Lung (tissue), 12 donors: ENCODE data around the gene EFS. TPM values are rescaled to one million over a fixed set of nuclear protein-coding genes. Genes with fewer than 3 reads are reported as not detected.

Experiments
- ATAC-seq: fragments of 200-7000 bp; cut with Tn5 transposase; one replicate; pipeline ENCODE4 v1.9.1; 2020; ENCODE audit warnings: moderate number of reproducible peaks; ENCODE audit not compliant: insufficient read depth, low FRiP score
- DNase-seq, 3 donors: peaks; one replicate each; pipeline ENCODE4 v3.0.0-alpha.2; 2013 to 2017
- H3K27ac ChIP-seq, 2 donors: one replicate each; pipeline ENCODE4 v1.5.1; 2013; ENCODE audit warnings: mild to moderate bottlenecking in 2 of 2, moderate library complexity in 2 of 2, control low read depth in 1 of 2, inconsistent platforms in 1 of 2, low read depth in 1 of 2, low read length in 1 of 2
- H3K27me3 ChIP-seq, 3 donors: one replicate each; pipeline ENCODE4 v1.5.1; 2013; ENCODE audit warnings: low read length in 2 of 3; ENCODE audit not compliant: control insufficient read depth in 3 of 3, insufficient read depth in 3 of 3
- H3K36me3 ChIP-seq, 4 donors: one replicate each; pipeline ENCODE4 v1.5.1; 2013; ENCODE audit warnings: low read length in 4 of 4, mild to moderate bottlenecking in 1 of 4, moderate library complexity in 1 of 4; ENCODE audit not compliant: control insufficient read depth in 4 of 4, insufficient read depth in 4 of 4
- H3K4me1 ChIP-seq, 5 donors: one replicate each; pipeline ENCODE4 v1.5.1; 2013; ENCODE audit warnings: low read length in 5 of 5, mild to moderate bottlenecking in 2 of 5, moderate library complexity in 1 of 5; ENCODE audit not compliant: control insufficient read depth in 5 of 5, insufficient read depth in 5 of 5
- H3K4me3 ChIP-seq: one replicate; pipeline ENCODE4 v1.5.1; 2013; ENCODE audit warnings: mild to moderate bottlenecking, control low read depth, moderate library complexity
- H3K9ac ChIP-seq, 2 donors: one replicate each; pipeline ENCODE4 v1.5.1; 2013; ENCODE audit warnings: low read length in 2 of 2, control low read depth in 1 of 2; ENCODE audit not compliant: insufficient read depth in 1 of 2
- H3K9me3 ChIP-seq, 4 donors: one replicate each; pipeline ENCODE4 v1.5.1; 2013; ENCODE audit warnings: low read length in 3 of 4, mild to moderate bottlenecking in 1 of 4, moderate library complexity in 1 of 4; ENCODE audit not compliant: control insufficient read depth in 4 of 4, insufficient read depth in 3 of 4
- CTCF ChIP-seq: IDR thresholded peaks from 2 replicates; pipeline ENCODE4 v1.5.1; 2012; ENCODE audit warnings: mild to moderate bottlenecking; ENCODE audit errors: control extremely low read depth, extremely low read depth
- WGBS, 2 donors: extraction: QIAGEN DNeasy Blood & Tissue Kit; methylation state at CpG; one replicate each; pipeline ENCODE4 v1.1.7; 2013; 5-methylcytosine and 5-hydroxymethylcytosine counted together
- polyA plus RNA-seq, 2 donors: library from polyadenylated mRNA; stranded (reverse); fragments of 200-250 nt; gene quantifications; one replicate each; pipeline ENCODE4 v1.2.1, GENCODE V29; 2013
- total RNA-seq, 2 donors: library from RNA; depleted of rRNA in 1 of 2; stranded (reverse); fragments of >200 nt in 1 of 2; gene quantifications; one replicate each; pipeline ENCODE4 v1.2.1, GENCODE V29; 2014 to 2021
- donor health status: control.
- donor health status: control.
- donor health status: Bipolar disorder and iron deficiency.
- donor health status: healthy.
- donor health status: DM: yes; HTN: yes; CAD: no.

The EFS gene
- total and polyA plus RNA-seq, 4 donors, result 6.5 to 19.9 (median 12.7) TPM

- no peak overlapping the region for H3K9ac ChIP-seq
- 91 to 96% methylated on average over 29 of the region's 29 CpGs for WGBS, 2 donors
- DNase-seq, result no peak
- H3K9me3 ChIP-seq, result no peaks in the 10 kb centered on the region
- H3K27ac ChIP-seq, result no peak overlapping the region
- ATAC-seq, result no peak
- peaks cover 0 to 10% (median 0%) of the 10 kb centered on the region in 4 donors for H3K36me3 ChIP-seq
- no peak for TF ChIP-seq CTCF
- H3K27me3 ChIP-seq, result no peaks in the 10 kb centered on the region
- H3K4me3 ChIP-seq, result no peak overlapping the region
- no peaks in the 10 kb centered on the region for H3K4me1 ChIP-seq
These were observed 19.6 kb upstream of the EFS start for GRCh38 chr14:23384364-23385080.

DNA sequence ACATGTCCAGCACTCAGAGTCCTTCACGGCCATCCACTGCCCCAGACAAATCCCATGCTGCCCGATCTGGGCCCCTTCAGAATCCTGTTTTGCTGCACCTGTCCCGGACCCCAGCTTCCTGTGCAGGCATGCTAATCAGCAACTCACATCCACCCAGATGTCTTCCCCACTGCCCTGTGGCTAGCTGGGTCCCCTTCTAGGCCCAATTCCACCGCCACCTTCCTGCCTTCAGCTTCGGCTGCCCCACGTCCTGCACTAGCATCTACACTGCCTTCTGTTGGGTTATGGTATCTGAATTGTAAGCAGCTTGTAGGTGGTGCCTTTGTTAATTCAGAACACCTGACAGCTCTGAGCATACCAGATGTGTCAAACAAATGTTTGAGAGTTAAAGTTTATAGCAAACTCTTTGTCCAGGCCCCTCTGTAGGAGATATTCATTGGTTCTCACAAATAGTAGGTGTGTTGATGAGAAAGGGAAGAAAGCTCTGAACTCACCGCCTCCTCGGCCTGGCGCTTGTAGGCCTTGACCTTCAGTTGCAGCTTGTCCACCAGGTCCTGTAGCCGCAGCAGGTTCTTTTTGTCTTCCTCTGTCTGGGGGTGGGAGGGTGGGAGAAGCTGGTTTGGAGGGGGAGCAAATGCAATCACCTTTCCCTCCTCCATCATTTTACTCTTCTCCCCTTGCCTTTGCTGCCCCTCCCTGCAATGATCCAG is 17.9 kb upstream of the EFS start:
- Histone ChIP-seq H3K27ac (no peak overlapping the region), H3K9me3 (no peaks in the 10 kb centered on the region), H3K4me3 (no peak overlapping the region), H3K27me3 (no peaks in the 10 kb centered on the region), H3K4me1 (no peaks in the 10 kb centered on the region), H3K36me3 (peaks cover 0 to 10% (median 0%) of the 10 kb centered on the region in 4 donors), H3K9ac (no peak overlapping the region)
- ATAC-seq (no peak), DNase-seq (no peak)
- TF ChIP-seq CTCF, result no peak
- WGBS, 2 donors, result 55 to 66% methylated on average over 10 of the region's 10 CpGs

DNA sequence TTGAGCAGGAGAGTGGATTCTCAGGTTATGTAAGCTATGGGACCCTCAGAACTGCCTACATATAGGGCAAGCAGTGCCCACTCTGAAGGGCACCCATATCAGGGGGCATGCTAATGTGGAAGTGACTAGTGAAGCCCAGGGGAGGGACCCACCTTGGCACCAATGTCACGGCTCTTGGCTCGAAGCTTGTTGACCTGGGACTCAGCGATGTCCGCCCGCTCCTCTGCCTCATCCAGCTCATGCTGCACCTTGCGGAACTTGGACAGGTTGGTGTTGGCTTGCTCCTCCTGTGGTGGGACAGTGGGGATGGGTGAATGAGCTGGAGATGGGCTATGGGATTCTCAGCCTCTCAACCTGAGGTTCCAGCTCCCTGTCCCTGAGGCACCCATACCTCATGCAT is 17.3 kb upstream of the EFS start:
- H3K9ac ChIP-seq, result no peak overlapping the region
- no peak for TF ChIP-seq CTCF
- no peak for ATAC-seq
- WGBS, 2 donors, result 93 to 94% methylated on average over 6 of the region's 6 CpGs
- H3K4me1 ChIP-seq, result peaks cover 0 to 2% (median 0%) of the 10 kb centered on the region in 5 donors
- H3K27ac ChIP-seq, result peak overlapping the region in 1 of 2 donors; percentile 0
- H3K36me3 ChIP-seq, result peaks cover 0 to 10% (median 0%) of the 10 kb centered on the region in 4 donors
- no peak for DNase-seq
- H3K4me3 ChIP-seq, result no peak overlapping the region
- H3K27me3 ChIP-seq, result no peaks in the 10 kb centered on the region
- no peaks in the 10 kb centered on the region for H3K9me3 ChIP-seq
